IPS-18c (cell line): Measurements from ENCODE around the gene GLYAT.
"Not testable (repeated sequence)": the region's sequence is repeated elsewhere in the genome, so short reads cannot be mapped to it uniquely, and the experiment has no call there.

Experiments used
- H3K4me3 ChIP-seq: 2 replicates; pipeline ENCODE4 v1.7.0; 2013; ENCODE audit warnings: low read depth, mild to moderate bottlenecking, low read length, moderate library complexity; ENCODE audit not compliant: insufficient read depth
- H3K9me3 ChIP-seq: one replicate; pipeline ENCODE4 v1.6.1; 2013; ENCODE audit warnings: mild to moderate bottlenecking, low read length, moderate library complexity; ENCODE audit not compliant: control insufficient read depth, insufficient read depth

GLYAT gene

GRCh38 chr11:58711832-58712231, 19.9 kb downstream of the GLYAT start:
- H3K4me3 ChIP-seq, result no peak overlapping the region
- no peaks in the 10 kb centered on the region for H3K9me3 ChIP-seq

DNA sequence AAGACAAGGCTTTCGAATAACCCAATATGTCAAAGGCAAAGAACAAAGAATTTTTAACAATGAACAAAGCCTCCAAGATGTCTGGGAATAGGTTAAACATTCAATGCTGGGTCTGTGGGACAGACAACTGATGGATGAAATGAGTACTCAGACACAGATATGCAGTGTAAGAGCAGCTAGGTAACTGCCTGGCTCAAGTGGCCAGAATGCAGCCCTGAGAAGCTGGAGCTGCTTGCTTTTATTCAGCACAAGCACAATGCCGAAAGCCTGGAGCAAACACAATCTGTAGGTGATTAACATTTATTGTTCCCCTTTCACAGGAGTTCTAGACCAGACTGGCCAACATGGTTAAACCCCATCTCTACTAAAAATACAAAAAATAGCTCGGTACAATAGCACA, 24.0 kb downstream of the GLYAT start:
- Histone ChIP-seq H3K9me3 (peaks cover 11% of the 10 kb centered on the region), H3K4me3 (no peak overlapping the region)

- not testable (repeated sequence) for H3K9me3 ChIP-seq, H3K4me3 ChIP-seq
Measured at GRCh38 chr11:58696825-58697224, 34.9 kb downstream of the GLYAT start.

DNA sequence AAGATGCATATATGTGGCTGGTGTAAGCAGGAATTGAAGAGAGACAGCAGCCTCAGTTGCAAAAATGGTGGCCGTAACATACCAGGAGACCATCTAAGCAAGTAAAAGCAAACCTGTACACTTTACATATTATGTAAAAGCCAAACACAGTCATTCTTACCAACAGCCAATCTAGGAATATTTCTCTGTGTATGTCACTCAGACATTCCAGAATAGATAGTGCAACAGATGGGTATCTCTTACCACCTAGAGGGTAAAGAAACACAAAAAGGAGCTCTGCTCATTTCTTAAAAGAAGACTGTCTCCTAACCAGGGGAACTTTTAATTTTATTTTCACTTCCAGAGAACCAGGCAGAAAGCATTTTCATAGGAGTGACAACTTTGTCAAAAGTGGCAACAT, 38.7 kb downstream of the GLYAT start:
- Histone ChIP-seq H3K9me3 (no peaks in the 10 kb centered on the region), H3K4me3 (no peak overlapping the region)

GRCh38 chr11:58691675-58692074, 40.1 kb downstream of the GLYAT start:
- no peaks in the 10 kb centered on the region for H3K9me3 ChIP-seq
- no peak overlapping the region for H3K4me3 ChIP-seq

DNA sequence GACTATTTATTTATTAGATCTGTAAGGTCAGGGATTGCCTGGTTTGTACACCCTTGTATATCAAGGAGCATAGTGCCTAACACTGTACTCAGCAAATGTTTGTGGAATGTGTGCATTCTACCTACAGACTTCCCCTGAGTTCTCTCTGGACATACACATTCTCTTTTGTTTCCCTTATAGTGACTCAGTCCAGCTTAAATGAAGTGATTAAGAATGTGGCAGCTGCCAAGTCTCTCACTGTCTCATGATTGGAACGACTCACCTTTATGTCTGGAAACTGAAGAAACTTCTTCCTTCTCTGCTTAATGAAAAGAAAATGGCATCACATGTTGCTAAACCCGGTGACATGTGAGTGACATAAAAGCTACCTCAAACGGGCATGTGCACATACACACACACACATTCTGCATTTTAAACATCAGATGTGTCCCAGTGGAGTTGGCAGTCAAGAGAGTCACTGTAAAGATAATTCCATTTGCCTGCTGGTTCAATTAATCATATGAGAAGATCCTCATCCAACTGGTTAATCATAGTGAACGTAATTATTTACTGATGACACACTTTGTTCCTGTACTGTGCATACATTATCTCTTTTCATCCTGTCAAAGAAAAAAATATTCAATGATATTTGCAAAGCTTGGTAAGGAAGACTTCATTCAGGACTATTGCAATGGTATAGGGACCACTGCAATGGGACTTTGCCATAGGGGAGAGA, 42.8 kb downstream of the GLYAT start:
- Histone ChIP-seq H3K4me3 (no peak overlapping the region), H3K9me3 (peaks cover 2% of the 10 kb centered on the region)

DNA sequence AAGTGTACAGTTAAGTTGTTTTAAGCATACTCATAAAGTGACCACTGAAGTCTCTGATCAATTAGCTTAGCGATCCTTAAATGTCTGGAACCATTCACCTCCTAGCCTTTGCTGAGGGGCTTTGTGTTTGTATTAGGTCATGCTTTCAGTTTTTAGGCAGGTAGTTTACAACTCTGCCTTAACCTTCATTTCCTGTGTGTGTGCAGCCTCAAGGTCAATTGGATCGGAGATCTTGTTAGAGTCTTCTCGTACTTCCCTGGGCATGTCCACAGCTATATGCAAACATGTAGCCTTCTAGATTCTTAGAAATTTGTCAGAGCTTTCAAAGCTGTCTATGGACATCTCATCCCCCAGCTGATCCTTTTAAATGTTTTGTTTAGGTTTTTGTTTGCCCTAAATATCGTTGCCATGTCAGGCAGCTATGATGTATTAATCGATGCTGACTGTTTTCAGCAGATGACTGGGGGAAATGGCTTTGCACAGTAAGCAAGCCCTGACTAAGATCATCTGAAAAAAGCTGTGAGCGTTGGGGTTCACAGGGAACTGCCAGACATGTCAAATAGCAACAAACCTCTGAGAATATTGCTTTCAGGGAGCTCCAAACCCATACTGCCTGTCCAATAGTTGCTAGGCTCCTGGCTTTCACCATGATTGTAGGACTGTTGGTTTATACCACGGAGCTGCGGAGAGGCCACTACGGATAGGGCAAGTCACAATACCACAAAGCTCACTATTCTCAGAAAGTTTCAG, 45.6 kb downstream of the GLYAT start:
- Histone ChIP-seq H3K9me3 (peaks cover 2% of the 10 kb centered on the region), H3K4me3 (no peak overlapping the region)

DNA sequence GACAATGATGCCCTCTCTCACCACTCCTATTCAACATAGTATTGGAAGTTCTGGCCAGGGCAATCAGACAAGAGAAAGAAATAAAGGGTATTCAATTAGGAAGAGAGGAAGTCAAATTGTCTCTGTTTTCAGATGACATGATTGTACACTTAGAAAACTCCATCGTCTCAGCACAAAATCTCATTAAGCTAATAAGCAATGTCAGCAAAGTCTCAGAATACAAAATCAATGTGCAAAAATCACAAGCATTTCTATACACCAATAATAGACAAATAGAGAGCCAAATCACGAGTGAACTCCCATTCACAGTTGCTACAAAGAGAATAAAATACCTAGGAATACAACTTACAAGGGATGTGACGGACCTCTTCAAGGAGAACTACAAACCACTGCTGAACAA, 49.1 kb downstream of the GLYAT start:
- not testable (repeated sequence) for H3K4me3 ChIP-seq, H3K9me3 ChIP-seq

DNA sequence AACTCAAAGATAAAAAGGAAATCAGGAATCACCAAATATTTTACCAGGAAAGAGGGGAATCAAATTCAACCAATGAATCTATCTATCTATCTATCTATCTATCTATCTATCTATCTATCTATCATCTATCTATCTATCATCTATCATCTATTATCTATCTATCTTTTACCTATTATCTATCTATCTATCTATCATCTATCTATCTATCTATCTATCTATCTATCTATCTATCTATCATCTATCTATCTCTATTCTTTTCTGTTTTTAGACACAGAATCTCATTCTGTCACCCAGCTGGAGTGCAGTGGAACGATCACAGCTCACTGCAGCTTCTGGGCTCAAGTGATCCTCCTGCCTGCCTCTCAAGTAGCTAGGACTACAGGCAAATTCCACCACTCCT, 54.2 kb downstream of the GLYAT start:
- H3K9me3 ChIP-seq, H3K4me3 ChIP-seq: not testable (repeated sequence)

- Histone ChIP-seq H3K4me3 (no peak overlapping the region), H3K9me3 (peaks cover 2% of the 10 kb centered on the region)
Measured at GRCh38 chr11:58676563-58677135, 55.1 kb downstream of the GLYAT start.

DNA sequence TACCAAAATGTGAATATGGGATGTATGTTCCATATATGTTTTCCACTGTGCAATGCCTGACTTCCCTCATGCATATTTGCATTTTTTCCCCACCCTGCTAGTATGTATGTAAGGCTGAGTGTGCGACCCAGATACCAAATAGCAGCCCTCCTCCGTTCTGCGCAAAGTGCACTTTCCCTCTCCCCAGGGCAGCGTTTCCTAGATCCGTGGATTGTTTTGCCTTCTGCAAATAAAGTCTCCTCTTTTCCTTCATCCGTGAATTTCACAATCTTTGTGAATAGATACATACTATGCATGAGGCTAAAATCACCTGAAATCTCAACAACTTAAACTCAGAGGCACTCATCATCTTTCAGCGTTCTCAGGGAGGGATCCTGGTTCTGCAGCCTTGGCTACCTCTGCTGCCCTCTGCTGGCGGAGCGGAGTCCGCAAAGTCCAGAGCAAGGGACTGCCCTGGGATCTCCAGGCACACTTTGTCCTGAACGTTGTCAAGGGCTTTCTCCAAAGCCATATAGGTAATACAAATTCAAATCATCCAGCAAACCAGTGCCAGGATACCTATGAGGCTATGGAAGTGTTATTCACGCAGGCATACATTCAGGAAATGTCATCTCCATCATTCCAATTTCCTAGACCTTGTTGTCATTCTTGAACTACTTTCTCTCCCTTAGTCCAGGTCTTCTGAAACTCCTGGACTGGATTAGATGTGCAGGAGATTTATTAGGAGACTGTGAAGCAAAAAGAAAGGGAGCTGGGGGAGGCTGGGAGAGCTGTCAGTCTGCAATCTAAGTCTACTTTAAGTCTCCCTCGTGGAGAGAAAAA, 56.2 kb downstream of the GLYAT start:
- H3K4me3 ChIP-seq, result no peak overlapping the region
- H3K9me3 ChIP-seq, result no peaks in the 10 kb centered on the region

- H3K9me3 ChIP-seq, result no peaks in the 10 kb centered on the region
Measured at GRCh38 chr11:58674609-58675008, 57.1 kb downstream of the GLYAT start.

GRCh38 chr11:58671983-58672633, 59.6 kb downstream of the GLYAT start:
- no peak overlapping the region for H3K4me3 ChIP-seq
- no peaks in the 10 kb centered on the region for H3K9me3 ChIP-seq

More at GRCh38 chr11:58674609-58675008, 57.1 kb downstream of the GLYAT start:
- H3K4me3 ChIP-seq, result no peak overlapping the region

- H3K4me3 ChIP-seq, result no peak overlapping the region
Measured at GRCh38 chr11:58659910-58660570, 71.7 kb downstream of the GLYAT start.

DNA sequence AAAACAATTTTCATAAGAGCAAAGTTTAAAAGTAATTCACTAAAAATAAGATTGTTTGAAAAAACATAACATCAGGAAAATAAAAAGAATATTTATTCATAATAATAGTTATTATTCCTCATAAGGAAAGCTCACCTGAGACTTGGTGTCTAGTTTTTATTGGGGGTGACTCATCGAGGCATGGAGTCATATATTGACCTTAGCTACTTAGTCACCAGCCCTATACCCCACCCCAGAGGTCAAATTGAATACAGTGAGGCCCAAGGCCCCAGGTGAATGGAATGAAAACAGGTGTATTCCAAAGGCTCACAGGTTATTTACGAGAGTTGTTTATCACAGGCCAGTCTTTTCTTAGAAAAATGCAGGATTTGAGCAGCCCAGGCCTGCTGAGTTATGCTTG, 72.3 kb downstream of the GLYAT start:
- Histone ChIP-seq H3K9me3 (no peaks in the 10 kb centered on the region), H3K4me3 (no peak overlapping the region)

More at GRCh38 chr11:58659910-58660570, 71.7 kb downstream of the GLYAT start:
- H3K9me3 ChIP-seq, result no peaks in the 10 kb centered on the region
